ENCODE data around the gene NFKBIL1.

The NFKBIL1 gene

GRCh38 chr6:31543639-31544038 lies 3.8 kb upstream of the NFKBIL1 start:
- no peak for ATAC-seq

GRCh38 chr6:31544676-31545075 lies 2.7 kb upstream of the NFKBIL1 start:
- TF ChIP-seq CSRNP3 (CRISPR knock-in tag; IDR thresholded peaks at IDR 0.05): no peak
- no peak for TF ChIP-seq ZFP30 (CRISPR knock-in tag; IDR thresholded peaks at IDR 0.05)
- TF ChIP-seq SNAI2 (CRISPR knock-in tag; IDR thresholded peaks at IDR 0.05): no peak
- TF ChIP-seq CSDC2 (CRISPR knock-in tag; IDR thresholded peaks at IDR 0.05): no peak
- no peak for TF ChIP-seq BACH2 (CRISPR knock-in tag; IDR thresholded peaks at IDR 0.05; ENCODE audit: borderline replicate concordance)
- TF ChIP-seq TOX (CRISPR knock-in tag; IDR thresholded peaks at IDR 0.05; ENCODE audit: borderline replicate concordance): no peak
- TF ChIP-seq POU6F1 (CRISPR knock-in tag; IDR thresholded peaks at IDR 0.05; ENCODE audit: borderline replicate concordance, low read depth): no peak
- TF ChIP-seq OSR1 (CRISPR knock-in tag; IDR thresholded peaks at IDR 0.05): no peak
- TF ChIP-seq ZC3H10 (CRISPR knock-in tag; IDR thresholded peaks at IDR 0.05): no peak
- TF ChIP-seq ZNF8 (CRISPR knock-in tag; IDR thresholded peaks at IDR 0.05): no peak
- no peak for TF ChIP-seq GLIS3 (CRISPR knock-in tag; IDR thresholded peaks at IDR 0.05)
- no peak for TF ChIP-seq PPARA (CRISPR knock-in tag; IDR thresholded peaks at IDR 0.05; ENCODE audit: borderline replicate concordance)
- TF ChIP-seq ZFP3 (CRISPR knock-in tag; IDR thresholded peaks at IDR 0.05): no peak
- no peak for TF ChIP-seq PATZ1 (CRISPR knock-in tag; IDR thresholded peaks at IDR 0.05; ENCODE audit: borderline replicate concordance)
- TF ChIP-seq RARB (CRISPR knock-in tag; IDR thresholded peaks at IDR 0.05): no peak
- TF ChIP-seq ESRRG (CRISPR knock-in tag; IDR thresholded peaks at IDR 0.05): no peak
- ATAC-seq: no peak

More at GRCh38 chr6:31543639-31544038, 3.8 kb upstream of the NFKBIL1 start:
- TF ChIP-seq TOX (CRISPR knock-in tag; IDR thresholded peaks at IDR 0.05; ENCODE audit: borderline replicate concordance) (no peak), POU6F1 (CRISPR knock-in tag; IDR thresholded peaks at IDR 0.05; ENCODE audit: borderline replicate concordance, low read depth) (no peak), CSRNP3 (CRISPR knock-in tag; IDR thresholded peaks at IDR 0.05) (no peak), RARB (CRISPR knock-in tag; IDR thresholded peaks at IDR 0.05) (no peak), CREB5 (CRISPR knock-in tag; IDR thresholded peaks at IDR 0.05; ENCODE audit: low read depth) (no peak), BACH2 (CRISPR knock-in tag; IDR thresholded peaks at IDR 0.05; ENCODE audit: borderline replicate concordance) (no peak), ZC3H10 (CRISPR knock-in tag; IDR thresholded peaks at IDR 0.05) (no peak), ZNF565 (CRISPR knock-in tag; conservative IDR thresholded peaks at IDR 0.05; ENCODE audit: low read depth) (no peak), ZNF8 (CRISPR knock-in tag; IDR thresholded peaks at IDR 0.05) (no peak)

GRCh38 chr6:31545291-31545690 lies 2.1 kb upstream of the NFKBIL1 start:
- TF ChIP-seq GLIS3 (CRISPR knock-in tag; IDR thresholded peaks at IDR 0.05): no peak
- no peak for ATAC-seq

All from SK-N-SH treated with all-trans-retinoic acid at 6 μM for 48 hours (cell line).